SK-N-SH (cell line): ENCODE results near the gene S100A5.

Experiments
- EZH2phosphoT487 ChIP-seq: fragments of 200-600 bp; sonication (generic); IDR thresholded peaks from 2 replicates; pipeline ENCODE4 v1.6.1; 2017; ENCODE audit warnings: low read depth, mixed run types, mild to moderate bottlenecking, antibody characterized with exemption, moderate library complexity, borderline replicate concordance
- FOXJ3 ChIP-seq: sonication (generic); formaldehyde crosslinking; IDR thresholded peaks from 2 replicates; pipeline ENCODE4 v1.5.1; 2020; ENCODE audit warnings: mild to moderate bottlenecking, missing genetic modification reagents
- GATA2 ChIP-seq: sonication (generic); formaldehyde crosslinking; IDR thresholded peaks from 2 replicates; pipeline ENCODE4 v1.5.0; 2020; ENCODE audit warnings: mild to moderate bottlenecking, missing genetic modification reagents
- MEF2A ChIP-seq: IDR thresholded peaks from 2 replicates; pipeline ENCODE4 v1.4.0; 2012; ENCODE audit warnings: low read depth, borderline replicate concordance
- MXI1 ChIP-seq: IDR thresholded peaks from 2 replicates; pipeline ENCODE4 v1.6.1; 2012; ENCODE audit warnings: mild to moderate bottlenecking, low read depth, low read length, improper control_type of control experiment
- POLR2AphosphoS5 ChIP-seq: IDR thresholded peaks from 2 replicates; pipeline ENCODE4 v1.6.1; 2012; ENCODE audit warnings: low read depth, low read length
- TAF1 ChIP-seq: IDR thresholded peaks from 2 replicates; pipeline ENCODE4 v1.6.1; 2012; ENCODE audit warnings: low read depth, mild to moderate bottlenecking, low read length, moderate library complexity, borderline replicate concordance
- TF ChIP-seq, protein P1 (sequence below): fragments of 200-600 bp; sonication (generic); IDR thresholded peaks from 2 replicates; pipeline ENCODE4 v1.6.1; 2017; ENCODE audit warnings: antibody characterized with exemption, mild to moderate bottlenecking, moderate library complexity
- TF ChIP-seq, protein P2 (sequence below): IDR thresholded peaks from 2 replicates; pipeline ENCODE4 v1.6.1; 2012; ENCODE audit warnings: mild to moderate bottlenecking, low read depth, low read length, moderate library complexity

DNA sequence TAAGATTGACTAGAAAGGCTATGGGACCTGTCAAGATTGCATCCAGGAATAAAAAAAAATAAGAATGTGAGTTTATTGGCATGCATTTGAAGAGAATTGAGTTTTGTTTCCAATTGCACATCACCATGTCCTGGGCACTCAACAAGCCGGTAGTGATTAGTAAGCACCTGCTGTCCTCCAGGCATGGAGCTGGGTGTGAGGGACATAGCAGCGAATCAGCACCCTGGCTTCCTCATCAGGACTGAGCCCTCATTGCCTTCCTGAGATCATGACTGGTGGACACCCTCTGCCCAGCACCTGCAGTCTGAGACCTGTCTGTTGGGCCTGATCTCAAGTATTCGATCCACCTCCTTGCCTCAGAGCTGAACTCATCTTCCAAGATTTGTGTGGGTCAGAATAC lies 31.7 kb downstream of the S100A5 start:
- TF ChIP-seq, protein P1, sequence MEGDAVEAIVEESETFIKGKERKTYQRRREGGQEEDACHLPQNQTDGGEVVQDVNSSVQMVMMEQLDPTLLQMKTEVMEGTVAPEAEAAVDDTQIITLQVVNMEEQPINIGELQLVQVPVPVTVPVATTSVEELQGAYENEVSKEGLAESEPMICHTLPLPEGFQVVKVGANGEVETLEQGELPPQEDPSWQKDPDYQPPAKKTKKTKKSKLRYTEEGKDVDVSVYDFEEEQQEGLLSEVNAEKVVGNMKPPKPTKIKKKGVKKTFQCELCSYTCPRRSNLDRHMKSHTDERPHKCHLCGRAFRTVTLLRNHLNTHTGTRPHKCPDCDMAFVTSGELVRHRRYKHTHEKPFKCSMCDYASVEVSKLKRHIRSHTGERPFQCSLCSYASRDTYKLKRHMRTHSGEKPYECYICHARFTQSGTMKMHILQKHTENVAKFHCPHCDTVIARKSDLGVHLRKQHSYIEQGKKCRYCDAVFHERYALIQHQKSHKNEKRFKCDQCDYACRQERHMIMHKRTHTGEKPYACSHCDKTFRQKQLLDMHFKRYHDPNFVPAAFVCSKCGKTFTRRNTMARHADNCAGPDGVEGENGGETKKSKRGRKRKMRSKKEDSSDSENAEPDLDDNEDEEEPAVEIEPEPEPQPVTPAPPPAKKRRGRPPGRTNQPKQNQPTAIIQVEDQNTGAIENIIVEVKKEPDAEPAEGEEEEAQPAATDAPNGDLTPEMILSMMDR = no peak
- TF ChIP-seq GATA2 (CRISPR knock-in tag) = no peak
- no peak for TF ChIP-seq MEF2A
- TF ChIP-seq MXI1 = no peak
- TF ChIP-seq TAF1 = no peak
- no peak for TF ChIP-seq POLR2AphosphoS5
- TF ChIP-seq, protein P2, sequence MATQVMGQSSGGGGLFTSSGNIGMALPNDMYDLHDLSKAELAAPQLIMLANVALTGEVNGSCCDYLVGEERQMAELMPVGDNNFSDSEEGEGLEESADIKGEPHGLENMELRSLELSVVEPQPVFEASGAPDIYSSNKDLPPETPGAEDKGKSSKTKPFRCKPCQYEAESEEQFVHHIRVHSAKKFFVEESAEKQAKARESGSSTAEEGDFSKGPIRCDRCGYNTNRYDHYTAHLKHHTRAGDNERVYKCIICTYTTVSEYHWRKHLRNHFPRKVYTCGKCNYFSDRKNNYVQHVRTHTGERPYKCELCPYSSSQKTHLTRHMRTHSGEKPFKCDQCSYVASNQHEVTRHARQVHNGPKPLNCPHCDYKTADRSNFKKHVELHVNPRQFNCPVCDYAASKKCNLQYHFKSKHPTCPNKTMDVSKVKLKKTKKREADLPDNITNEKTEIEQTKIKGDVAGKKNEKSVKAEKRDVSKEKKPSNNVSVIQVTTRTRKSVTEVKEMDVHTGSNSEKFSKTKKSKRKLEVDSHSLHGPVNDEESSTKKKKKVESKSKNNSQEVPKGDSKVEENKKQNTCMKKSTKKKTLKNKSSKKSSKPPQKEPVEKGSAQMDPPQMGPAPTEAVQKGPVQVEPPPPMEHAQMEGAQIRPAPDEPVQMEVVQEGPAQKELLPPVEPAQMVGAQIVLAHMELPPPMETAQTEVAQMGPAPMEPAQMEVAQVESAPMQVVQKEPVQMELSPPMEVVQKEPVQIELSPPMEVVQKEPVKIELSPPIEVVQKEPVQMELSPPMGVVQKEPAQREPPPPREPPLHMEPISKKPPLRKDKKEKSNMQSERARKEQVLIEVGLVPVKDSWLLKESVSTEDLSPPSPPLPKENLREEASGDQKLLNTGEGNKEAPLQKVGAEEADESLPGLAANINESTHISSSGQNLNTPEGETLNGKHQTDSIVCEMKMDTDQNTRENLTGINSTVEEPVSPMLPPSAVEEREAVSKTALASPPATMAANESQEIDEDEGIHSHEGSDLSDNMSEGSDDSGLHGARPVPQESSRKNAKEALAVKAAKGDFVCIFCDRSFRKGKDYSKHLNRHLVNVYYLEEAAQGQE = no peak
- TF ChIP-seq EZH2phosphoT487 = no peak
- TF ChIP-seq FOXJ3 (CRISPR knock-in tag) = no peak
